GM19240 (cell line): Measurements from ENCODE around the gene FGF18.
A peak's percentile ranks its signal among the peaks of the same experiment; 100 is the strongest.
"Not testable (repeated sequence)": the region's sequence is repeated elsewhere in the genome, so short reads cannot be mapped to it uniquely, and the experiment has no call there.

Experiments used
- DNase-seq: peaks from one replicate; pipeline ENCODE4 v3.0.0; 2011; ENCODE audit warnings: low spot score; ENCODE audit not compliant: insufficient read length

FGF18 gene

DNA sequence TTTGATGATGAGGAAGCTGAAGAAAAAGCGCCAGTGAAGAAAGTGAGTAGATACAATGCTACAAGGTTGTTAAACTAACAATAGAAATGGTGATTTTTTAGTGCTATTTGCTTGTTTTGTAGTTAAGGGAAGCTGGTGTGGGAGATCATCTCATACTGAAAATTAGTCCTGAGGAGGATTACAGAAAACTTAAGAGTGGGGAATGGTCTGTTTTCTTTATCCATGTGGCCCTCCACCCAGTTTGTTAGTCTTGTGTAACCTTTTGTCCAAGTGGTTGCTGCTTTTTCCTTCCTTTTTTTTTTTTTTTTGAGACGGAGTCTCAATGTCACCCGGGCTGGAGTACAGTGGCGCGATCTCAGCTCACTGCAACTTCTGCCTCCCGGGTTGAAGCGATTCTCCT is 19.3 kb upstream of the FGF18 start:
- DNase-seq: no peak

DNA sequence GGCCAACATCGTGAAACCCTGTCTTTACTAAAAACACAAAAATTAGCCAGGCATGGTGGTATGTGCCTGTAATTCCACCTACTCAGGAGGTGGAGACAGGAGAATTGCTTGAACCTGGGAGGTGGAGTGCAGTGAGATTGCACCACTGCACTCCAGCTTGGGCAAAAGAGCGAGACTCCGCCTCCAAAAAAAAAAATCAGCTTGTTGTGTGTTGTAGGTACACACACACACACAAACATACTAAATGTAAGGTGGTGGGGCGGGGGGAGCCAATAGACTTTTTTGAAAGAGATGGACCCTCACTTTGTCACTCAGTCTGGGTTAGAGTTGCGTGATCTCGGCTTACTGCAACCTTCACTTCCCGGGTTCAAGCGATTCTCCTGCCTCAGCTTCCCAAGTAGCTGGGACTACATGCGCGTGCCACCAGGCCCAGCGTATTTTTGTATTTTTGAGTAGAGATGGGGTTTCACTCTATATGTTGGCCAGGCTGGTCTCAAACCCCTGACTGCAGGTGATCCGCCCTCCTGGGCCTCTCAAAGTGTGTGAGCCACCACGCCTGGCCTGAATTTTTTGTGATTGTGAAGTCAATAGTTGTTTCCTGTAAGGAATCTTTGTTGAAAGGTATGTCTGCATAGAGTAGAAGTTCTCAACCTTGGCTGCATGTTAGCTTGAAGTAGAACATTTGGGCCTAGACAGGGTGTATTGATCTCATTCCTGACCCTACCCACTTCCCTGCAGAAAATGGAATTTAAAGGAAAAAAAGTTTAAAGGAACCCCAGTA is 18.1 kb upstream of the FGF18 start:
- no peak for DNase-seq

DNA sequence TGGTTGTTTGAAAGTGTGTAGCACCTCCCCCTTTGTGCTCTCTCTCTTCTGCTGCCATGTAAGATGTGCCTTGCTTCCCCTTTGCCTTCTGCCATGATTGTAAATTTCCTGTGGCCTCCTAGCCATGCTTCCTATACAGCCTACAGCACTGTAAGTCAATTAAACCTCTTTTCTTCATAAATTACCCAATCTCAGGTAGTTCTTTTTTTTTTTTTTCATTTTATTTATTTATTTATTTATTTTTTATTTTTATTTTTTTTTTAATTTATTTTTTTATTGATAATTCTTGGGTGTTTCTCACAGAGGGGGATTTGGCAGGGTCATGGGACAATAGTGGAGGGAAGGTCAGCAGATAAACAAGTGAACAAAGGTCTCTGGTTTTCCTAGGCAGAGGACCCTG is 16.7 kb upstream of the FGF18 start:
- not testable (repeated sequence) for DNase-seq

DNA sequence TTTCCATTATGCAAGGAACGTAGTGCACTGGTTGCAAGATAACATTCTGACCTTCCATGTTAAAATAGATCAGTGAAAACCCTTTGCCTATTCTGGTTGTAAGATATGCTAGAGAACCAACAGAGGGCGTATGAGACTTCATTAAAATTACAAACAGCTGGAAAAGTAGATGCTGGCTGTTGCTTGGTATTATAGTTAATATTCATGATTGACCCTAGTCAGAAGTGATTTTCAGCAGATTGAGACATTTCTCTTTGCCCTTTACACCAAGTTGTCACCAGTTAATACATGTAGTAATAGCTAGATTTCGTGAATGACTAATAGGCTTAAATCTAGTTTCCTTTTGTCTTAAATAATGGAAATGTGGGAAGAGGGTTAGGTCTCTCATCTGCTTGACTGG is 13.8 kb upstream of the FGF18 start:
- no peak for DNase-seq

DNA sequence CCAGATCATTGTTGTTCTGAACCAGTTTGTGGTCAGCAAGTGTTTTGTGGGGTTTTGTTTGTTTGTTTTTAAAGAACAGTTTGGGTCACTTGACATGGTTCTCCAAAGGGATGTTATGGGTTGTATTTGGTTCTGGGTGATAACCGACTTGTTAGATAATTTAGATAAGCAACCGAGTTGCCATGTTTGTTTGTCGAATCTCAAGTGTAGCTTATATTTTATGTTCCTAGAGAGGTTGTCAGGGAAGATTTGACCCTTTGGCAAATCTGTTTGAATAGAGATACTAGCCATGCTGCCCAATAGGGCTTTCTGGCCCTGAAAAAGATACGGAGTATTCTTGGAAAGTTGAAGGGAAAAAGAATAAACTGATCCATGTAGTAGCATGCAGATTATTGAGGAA is 12.2 kb upstream of the FGF18 start:
- no peak for DNase-seq

DNA sequence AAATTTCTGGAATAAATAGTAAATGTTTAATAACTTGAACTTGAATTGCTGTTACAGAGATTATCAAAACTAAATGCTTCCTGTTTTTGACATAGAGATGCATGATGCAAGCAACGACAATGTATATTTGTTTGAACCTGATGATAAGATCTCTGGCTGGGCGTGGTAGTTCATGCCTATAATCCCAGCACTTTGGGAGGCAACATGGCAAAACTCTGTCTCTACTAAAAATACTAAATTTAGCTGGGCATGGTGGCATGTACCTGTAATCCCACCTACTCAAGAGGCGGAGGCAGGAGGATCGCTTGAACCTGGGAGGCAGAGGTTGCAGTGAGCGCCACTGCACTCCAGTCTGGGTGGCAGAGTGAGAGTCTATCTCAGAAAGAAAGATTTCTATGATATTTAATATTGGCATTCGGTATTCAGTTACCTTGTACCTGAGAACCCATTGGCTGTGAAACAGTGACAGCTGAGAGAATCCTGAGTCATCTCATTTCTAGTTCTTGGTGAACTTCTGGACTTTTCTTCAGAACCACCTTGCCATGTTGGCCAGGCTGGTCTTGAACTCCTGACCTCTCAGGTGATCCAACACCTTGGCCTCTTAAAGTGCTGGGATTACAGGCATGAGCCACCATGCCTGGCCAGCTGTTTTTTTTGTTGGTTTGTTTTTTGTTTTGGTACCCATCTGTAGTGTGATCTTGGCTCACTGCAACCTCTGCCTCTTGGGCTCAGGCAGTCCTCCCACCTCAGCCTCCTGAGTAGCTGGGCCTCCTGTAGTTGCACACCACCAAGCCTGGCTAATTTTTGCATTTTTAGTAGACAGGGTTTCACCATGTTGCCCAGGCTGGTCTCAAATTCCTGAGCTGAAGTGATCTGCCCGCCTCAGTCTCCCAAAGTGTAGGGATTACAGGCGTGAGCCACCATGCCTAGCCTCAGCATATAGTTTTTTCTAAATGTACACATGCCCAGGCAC is 10.0 kb upstream of the FGF18 start:
- no peak for DNase-seq

DNA sequence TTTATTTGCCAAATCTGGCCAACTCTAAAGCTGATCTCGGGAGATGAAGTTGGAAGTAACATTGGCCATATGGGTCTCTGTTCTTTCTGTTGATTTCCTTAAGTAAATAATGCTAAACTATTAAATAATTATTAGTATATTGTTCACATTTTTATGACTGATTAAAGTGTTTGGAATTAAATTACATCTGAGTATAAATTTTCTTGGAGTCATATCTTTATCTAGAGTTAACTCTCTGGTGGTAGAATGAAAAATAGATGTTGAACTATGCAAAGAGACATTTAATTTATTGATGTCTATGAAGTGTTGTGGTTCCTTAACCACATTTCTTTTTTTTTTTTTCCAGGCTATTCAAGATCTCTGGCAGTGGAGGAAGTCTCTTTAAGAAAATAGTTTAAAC is 9.3 kb upstream of the FGF18 start:
- no peak for DNase-seq

DNA sequence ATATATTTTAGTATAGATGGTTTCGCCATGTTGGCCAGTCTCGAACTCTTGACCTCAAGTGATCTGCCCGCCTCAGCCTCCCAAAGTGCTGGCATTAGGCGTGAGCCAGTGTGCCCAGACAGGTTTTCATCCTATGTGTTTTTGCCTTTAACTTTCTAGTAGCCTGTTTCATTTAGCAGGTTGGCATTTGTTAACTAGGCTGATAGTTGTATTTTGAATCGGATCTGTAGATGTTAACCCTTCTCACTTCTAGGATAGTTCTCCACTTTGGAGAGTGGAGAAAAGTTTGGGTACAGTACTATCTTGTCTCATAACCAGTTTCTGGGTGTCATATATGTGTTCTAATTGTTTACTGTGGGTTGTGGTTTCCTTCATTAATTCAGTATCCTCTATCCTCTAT is 7.3 kb upstream of the FGF18 start:
- no peak for DNase-seq

DNA sequence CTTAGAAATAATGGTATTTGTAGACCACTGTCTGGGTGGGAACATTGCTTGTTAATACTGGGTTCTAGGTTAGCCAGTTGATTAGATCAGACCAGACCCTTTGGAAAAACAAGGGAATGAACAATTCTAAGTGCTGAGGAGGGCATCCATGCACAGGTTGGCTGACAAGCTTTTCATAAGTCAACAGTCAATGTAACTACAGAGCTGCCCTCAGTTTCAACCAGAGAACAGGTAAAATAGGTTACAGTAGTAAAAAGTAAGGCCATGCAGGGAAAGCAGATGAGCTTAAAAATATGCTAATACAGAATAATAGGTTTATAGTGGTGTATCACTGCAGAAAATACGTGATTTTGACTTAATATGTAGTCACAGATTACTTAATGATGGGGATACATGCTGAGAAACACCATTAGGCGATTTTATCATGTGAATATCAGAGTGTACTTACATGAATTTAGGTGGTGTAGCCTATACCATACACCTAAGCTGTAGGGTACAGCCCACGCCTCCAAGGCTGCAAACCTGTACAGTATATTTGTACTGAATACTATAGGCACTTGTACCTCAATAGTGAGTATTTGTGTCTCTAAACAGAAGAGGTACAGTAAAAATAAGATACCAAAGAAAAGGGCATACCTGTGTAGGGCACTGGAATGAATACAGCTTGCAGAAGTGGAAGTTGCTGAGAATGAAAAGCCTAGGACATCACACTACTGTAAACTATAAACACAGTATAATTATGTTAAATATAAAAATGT is 6.1 kb upstream of the FGF18 start:
- DNase-seq: no peak

DNA sequence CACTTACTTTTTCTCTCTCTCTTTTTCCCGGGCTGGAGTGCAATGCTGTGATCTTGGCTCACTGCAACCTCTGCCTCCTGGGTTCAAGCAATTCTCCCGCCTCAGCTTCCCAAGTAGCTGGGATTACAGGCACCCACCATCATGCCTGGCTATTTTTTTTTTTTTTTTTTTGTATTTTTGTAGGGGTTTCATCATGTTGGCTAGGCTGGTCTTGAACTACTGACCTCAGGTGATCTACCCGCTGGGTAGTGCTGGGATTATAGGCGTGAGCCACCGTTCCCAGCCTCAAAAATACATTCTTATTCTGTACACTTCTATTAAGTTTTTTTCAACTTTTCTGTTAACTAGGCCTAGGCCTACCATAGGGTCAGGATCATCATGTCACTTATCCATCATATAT is 5.5 kb upstream of the FGF18 start:
- DNase-seq: not testable (repeated sequence)

DNA sequence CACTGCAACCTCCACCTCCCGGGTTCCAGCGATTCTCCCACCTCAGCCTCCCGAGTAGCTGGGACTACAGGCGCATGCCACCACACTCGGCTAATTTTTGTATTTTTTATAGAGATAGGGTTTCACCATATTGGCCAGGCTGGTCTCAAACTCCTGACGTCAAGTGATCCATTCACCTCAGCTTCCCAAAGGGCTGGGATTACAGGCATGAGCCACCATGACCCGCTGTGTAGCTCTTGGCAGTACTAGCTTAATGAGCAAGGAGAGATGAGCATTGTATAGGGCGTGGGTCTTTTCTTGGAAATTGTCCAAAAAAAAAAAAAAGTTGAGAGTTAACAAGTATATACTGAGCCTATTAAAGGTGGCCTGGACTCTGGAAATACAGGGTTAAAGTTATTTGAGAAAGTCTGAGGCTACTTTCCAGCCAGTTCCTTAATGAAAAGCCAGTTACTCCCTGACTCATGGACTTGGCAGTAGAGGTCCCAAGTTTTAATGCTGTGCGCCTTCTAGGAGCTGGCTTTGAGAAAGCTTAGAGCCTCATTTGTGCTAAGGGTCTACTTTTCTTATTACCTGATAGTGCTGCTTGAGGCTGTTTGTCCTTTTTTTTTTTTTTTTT is 4.2 kb upstream of the FGF18 start:
- DNase-seq: no peak

DNA sequence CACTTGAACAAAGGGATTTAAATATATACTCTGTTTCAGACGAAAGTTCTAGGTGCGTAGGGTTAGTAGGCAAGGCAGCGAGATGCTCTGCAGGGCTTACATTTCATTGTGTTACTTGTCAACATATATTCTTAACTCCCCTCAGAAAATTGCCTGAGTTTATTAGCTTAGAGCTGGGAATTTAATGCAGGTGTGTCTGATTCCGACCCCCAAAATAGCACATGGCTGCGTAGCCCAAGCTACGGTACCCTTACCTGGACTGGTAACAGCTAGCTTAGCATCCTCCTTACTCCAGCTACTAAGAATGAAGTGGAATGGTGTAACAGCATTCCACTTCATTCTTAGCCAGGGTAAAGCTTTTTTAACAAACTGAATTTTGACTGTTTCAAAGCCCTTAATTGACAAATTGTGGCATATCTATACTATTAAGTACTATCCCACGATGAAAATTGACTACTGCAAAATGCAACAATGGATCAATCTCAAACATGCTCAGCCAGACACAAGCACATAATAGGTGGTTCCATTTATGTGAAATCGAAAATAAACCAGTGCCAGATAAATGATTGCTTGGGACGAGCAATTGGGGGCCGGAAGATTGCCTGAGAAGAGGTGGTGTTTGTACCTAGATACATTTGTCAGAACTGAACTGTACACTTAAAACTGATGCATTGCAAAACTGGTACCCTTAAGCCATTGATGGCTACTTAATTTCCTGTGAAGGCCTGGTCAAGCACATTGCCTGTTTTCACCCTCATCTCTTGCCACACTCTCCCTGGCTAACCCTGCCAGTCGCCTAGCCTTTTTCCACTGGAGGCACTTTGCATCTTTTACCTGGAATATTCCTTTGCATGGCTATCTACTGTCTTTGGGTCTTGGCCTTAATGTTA is 3.0 kb upstream of the FGF18 start:
- DNase-seq: no peak

DNA sequence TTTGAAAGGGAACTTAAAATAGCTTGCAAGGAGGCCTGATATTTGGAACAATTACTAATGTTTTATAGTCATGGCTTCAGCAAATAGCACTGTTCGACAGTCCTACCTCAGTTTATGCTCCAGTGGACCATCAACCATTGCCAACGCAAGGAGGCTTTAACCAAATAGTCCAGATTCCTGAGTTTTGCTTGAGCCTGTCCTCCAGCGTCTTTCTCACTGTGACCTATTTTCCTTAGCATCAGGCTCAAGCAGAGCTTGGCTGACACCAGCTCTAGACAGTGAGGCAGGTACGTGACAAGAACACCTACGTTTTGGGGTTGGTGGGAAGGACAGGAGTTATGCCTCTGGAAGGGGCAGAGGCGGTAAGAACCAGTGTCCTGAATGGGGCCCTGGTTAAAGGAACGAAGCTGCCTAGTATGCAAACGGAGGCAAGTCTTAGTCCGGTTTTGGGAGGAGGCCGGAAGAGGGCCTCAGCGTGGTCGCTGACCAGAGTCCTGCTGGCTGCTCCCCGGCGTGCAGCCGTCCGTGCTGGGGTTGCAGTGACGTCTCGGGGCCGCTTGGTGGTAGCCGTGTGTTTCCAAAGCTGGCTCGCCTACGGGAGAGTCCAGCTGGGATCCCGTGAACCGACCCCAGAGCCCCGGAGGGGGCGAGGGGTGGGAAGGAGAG is 998 bp upstream of the FGF18 start:
- peak; percentile 87 for DNase-seq

DNA sequence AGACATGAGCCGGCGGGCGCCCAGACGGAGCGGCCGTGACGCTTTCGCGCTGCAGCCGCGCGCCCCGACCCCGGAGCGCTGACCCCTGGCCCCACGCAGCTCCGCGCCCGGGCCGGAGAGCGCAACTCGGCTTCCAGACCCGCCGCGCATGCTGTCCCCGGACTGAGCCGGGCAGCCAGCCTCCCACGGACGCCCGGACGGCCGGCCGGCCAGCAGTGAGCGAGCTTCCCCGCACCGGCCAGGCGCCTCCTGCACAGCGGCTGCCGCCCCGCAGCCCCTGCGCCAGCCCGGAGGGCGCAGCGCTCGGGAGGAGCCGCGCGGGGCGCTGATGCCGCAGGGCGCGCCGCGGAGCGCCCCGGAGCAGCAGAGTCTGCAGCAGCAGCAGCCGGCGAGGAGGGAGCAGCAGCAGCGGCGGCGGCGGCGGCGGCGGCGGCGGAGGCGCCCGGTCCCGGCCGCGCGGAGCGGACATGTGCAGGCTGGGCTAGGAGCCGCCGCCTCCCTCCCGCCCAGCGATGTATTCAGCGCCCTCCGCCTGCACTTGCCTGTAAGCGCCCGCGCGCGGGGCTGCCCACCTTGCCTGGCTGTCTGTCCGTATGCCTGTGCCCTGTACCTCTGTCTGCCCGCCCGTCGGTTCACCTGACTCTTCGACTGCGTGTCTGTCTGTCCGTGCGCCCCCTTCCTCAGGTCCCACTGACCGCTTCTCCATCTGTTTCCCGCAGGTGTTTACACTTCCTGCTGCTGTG is 412 bp downstream of the FGF18 start:
- DNase-seq: no peak

DNA sequence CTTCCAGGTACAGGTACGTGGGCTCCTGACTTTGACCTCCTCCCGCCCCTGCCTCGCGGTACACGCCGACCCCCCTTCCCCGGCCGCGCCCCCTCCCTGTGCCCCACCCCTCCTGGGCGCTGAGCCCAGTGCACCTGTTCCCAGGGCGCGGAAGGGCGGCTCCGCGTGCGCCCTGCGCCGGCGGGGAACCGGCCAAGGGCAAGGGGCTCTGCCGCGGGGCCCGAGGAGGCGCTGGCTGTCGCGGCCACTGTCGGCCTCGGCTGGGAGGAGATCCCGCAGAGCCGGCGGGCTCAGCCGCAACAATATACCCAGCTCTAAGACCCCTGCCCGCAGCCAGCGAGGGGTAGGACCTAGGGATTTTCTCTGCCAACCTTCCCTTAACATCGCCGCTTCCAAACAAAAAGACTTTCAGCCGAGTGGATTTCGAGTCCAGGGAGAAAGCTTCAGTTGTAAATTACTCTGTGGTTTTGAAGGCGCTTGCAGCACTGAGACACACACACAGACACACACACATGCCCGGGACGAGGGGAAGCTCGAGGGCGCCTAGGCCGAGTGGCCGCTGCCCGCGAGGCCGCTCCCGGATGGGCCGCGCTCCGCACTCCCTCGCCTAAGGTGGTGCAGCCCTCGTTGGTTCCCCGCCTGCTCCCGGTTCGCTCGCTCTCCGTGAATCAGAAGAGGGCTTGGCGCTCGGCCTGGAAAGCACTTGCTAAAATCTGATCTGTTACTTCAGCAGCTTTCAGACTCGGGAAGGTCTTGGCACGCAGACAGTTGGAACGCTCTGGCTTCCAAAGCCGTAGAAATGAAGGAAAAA is 1.2 kb downstream of the FGF18 start:
- DNase-seq: no peak

DNA sequence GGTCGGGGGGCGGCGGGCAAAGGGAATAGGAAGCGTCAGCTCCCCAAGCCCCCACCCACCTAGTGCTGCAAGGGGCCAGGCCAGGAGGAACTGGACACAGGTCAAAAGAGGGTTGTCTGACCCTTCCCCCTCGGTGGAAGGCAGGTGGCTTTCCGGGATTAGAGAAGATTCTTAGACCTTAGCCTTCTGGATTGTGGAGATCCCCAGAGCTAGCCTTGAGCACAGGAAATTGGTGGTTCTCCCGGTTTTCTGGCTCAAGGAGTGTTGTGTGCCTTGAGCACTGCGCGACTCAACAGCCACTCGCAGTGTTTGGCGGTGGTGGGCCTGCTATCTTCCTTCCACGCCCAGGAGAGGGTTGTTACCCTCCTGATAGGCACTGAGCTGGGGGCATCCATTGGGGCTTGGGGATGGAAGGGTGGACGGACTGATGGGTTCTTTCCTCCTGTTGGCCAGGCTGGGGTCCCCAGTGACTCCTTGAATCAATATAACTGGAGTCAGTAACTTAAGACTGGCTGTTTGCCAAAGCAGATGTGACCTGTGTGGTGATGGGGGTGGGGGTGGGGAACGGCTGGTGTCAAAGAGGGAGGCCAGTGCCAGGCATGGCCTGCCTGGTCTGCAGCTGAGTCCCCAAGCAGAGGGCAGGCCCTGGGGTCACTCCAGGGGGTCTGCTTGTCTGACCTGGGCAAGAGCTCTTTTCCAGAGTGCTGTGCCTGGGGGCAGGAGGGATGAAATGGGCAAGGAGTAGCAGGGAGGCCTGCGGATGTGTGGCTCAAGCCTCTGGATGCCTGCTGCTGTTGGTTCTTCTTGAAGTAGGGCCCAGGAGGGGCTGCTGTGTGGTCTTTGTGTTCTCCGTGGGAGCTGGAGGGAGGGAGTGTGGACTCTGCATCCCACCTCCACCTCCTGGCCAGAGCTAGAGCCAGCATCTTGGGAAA is 2.1 kb downstream of the FGF18 start:
- no peak for DNase-seq

DNA sequence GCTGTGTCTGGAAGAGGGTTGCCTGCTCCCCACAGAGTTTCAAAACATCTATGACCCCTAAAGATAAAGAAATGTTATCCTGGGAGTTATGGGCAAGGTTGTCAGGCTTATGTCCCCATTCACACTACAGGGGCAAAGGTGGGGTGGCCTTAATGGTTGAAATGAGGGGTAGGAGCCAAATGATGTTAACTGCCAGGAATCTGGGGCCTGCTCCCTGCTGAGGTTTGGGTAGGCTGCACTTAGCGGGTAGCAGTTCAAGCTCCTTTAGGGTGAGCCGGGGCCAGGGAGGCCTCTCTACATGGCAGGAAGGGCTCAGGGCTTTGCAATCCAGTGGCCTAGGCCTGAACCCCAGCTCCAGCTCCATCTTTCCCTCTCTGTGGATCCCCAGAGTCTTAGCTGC is 3.0 kb downstream of the FGF18 start:
- no peak for DNase-seq
